ENCODE results near the gene HOXB5.

Gene HOXB5

GRCh38 chr17:48587276-48588073 lies 6.1 kb downstream of the HOXB5 start (continued):
- TF ChIP-seq BCL6B (tag by site-specific recombination; IDR thresholded peaks at IDR 0.05): no peak
- no peak for TF ChIP-seq ZNF16 (tag by site-specific recombination; IDR thresholded peaks at IDR 0.05; ENCODE audit: low read depth)
- no peak; the same call in 1 of the 2 replicates for TF ChIP-seq ZNF423 (tag by site-specific recombination; IDR thresholded peaks at IDR 0.05)
- no peak for TF ChIP-seq HOXD13 (CRISPR knock-in tag; IDR thresholded peaks at IDR 0.05; ENCODE audit: borderline replicate concordance)
- no peak for TF ChIP-seq ZNF530 (tag by site-specific recombination; IDR thresholded peaks at IDR 0.05; ENCODE audit: low read depth)
- 0 out of 2 replicates have a peak, but pooled peaks have one; percentile 74 for TF ChIP-seq ZBTB6 (tag by site-specific recombination; IDR thresholded peaks at IDR 0.05)
- no peak for TF ChIP-seq ZBTB10 (tag by site-specific recombination; IDR thresholded peaks at IDR 0.05)
- TF ChIP-seq ZNF23 (tag by site-specific recombination; IDR thresholded peaks at IDR 0.05; ENCODE audit: borderline replicate concordance): no peak
- TF ChIP-seq ZNF558 (tag by site-specific recombination; IDR thresholded peaks at IDR 0.05): peak; percentile 48; the same call in 1 of the 2 replicates
- TF ChIP-seq ZSCAN5A (tag by site-specific recombination; IDR thresholded peaks at IDR 0.05): no peak
- peak; percentile 50 for TF ChIP-seq ZNF341 (tag by site-specific recombination; IDR thresholded peaks at IDR 0.05; ENCODE audit: low read depth)
- no peak for TF ChIP-seq ZBTB44 (tag by site-specific recombination; IDR thresholded peaks at IDR 0.05)
- no peak for TF ChIP-seq KLF8 (tag by site-specific recombination; IDR thresholded peaks at IDR 0.05)
- TF ChIP-seq ZNF211 (tag by site-specific recombination; IDR thresholded peaks at IDR 0.05; ENCODE audit: low read depth): no peak
- TF ChIP-seq ZNF223 (tag by site-specific recombination; IDR thresholded peaks at IDR 0.05): no peak
- no peak for TF ChIP-seq GLI4 (tag by site-specific recombination; IDR thresholded peaks at IDR 0.05)
- TF ChIP-seq MZF1 (tag by site-specific recombination; IDR thresholded peaks at IDR 0.05; ENCODE audit: borderline replicate concordance): no peak
- TF ChIP-seq KLF17 (tag by site-specific recombination; IDR thresholded peaks at IDR 0.05): no peak
- no peak for TF ChIP-seq ZNF391 (tag by site-specific recombination; IDR thresholded peaks at IDR 0.05; ENCODE audit: borderline replicate concordance, low read depth)
- no peak for TF ChIP-seq ZNF148 (tag by site-specific recombination; IDR thresholded peaks at IDR 0.05; ENCODE audit: borderline replicate concordance)
- TF ChIP-seq ZNF394 (tag by site-specific recombination; IDR thresholded peaks at IDR 0.05; ENCODE audit: borderline replicate concordance): no peak; the same call in 1 of the 2 replicates
- TF ChIP-seq ZNF449 (tag by site-specific recombination; IDR thresholded peaks at IDR 0.05): no peak
- no peak for TF ChIP-seq ZNF138 (tag by site-specific recombination; IDR thresholded peaks at IDR 0.05; ENCODE audit: borderline replicate concordance)
- peak; percentile 60; the same call in 1 of the 2 replicates for TF ChIP-seq ZFP69B (tag by site-specific recombination; IDR thresholded peaks at IDR 0.05)
- TF ChIP-seq ZNF19 (tag by site-specific recombination; IDR thresholded peaks at IDR 0.05; ENCODE audit: low read depth): no peak
